AG09319 (cell line): Measurements from ENCODE around the gene KANSL1L.
"Not testable (repeated sequence)": the region's sequence is repeated elsewhere in the genome, so short reads cannot be mapped to it uniquely, and the experiment has no call there.

Experiments used
- DNase-seq: peaks from one replicate; pipeline ENCODE4 v3.0.0-alpha.2; 2010; ENCODE audit warnings: low read depth; ENCODE audit errors: extremely low read depth
- TF ChIP-seq, protein P1 (sequence below): IDR thresholded peaks from 2 replicates; pipeline ENCODE4 v1.5.1; 2011; ENCODE audit warnings: low read depth, mild to moderate bottlenecking, inconsistent platforms, low read length, moderate library complexity

Gene KANSL1L

GRCh38 chr2:210188190-210188589, 17.0 kb upstream of the KANSL1L start:
- no peak for DNase-seq
- TF ChIP-seq, protein P1, sequence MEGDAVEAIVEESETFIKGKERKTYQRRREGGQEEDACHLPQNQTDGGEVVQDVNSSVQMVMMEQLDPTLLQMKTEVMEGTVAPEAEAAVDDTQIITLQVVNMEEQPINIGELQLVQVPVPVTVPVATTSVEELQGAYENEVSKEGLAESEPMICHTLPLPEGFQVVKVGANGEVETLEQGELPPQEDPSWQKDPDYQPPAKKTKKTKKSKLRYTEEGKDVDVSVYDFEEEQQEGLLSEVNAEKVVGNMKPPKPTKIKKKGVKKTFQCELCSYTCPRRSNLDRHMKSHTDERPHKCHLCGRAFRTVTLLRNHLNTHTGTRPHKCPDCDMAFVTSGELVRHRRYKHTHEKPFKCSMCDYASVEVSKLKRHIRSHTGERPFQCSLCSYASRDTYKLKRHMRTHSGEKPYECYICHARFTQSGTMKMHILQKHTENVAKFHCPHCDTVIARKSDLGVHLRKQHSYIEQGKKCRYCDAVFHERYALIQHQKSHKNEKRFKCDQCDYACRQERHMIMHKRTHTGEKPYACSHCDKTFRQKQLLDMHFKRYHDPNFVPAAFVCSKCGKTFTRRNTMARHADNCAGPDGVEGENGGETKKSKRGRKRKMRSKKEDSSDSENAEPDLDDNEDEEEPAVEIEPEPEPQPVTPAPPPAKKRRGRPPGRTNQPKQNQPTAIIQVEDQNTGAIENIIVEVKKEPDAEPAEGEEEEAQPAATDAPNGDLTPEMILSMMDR, result no peak

- DNase-seq, result not testable (repeated sequence)
Measured at GRCh38 chr2:210183936-210184335, 12.7 kb upstream of the KANSL1L start.

- not testable (repeated sequence) for DNase-seq
Measured at GRCh38 chr2:210181606-210182088, 10.4 kb upstream of the KANSL1L start.

GRCh38 chr2:210181033-210181605, 9.9 kb upstream of the KANSL1L start:
- DNase-seq, result not testable (repeated sequence)

GRCh38 chr2:210180477-210180876, 9.3 kb upstream of the KANSL1L start:
- TF ChIP-seq, protein P1, result no peak
- DNase-seq, result no peak

- no peak for DNase-seq
- TF ChIP-seq, protein P1, result no peak
Measured at GRCh38 chr2:210179351-210179990, 8.3 kb upstream of the KANSL1L start.

DNA sequence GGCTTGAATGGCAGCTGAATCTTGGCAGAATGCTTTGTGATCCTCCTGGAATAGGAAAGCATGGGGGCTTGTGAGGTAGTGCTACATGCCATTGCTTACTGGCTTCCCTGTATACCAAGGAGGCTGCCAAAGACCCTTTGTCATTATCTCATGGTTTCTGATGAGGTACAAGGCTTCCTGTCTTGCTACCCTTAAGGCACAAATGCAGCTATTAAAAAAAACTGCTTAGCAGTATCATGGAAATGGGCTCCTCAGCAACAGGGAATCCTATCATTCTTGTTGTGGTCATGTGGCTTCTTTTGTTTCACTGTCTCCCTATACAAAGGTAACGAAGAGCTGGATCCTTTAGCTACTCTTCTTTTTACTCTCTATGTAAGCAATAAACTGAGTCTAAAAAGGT, 6.6 kb upstream of the KANSL1L start:
- no peak for DNase-seq

GRCh38 chr2:210177115-210177514, 5.9 kb upstream of the KANSL1L start:
- DNase-seq, result not testable (repeated sequence)

More for the DNA sequence above, 6.6 kb upstream of the KANSL1L start:
- TF ChIP-seq, protein P1, result no peak

DNA sequence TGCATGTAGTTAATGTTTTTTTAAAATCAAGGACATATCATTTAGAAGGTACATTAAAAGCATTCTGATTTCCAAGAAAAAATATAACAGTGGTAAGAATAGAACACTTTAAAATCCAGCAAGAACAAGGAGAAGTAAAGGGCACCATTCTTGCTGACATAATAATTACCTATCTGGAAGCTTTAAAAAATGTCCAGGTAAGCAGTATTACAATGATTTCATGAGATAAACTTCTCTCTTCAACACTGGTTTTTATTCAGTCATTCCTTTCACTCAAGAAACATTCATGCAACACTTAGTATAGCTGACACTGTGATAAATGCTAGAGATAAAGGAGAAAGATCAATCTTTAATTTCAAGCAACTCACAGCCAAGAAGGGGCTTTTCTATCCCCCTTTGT, 2.9 kb upstream of the KANSL1L start:
- TF ChIP-seq, protein P1, result no peak

GRCh38 chr2:210172219-210172575, 988 bp upstream of the KANSL1L start:
- DNase-seq, result no peak
- TF ChIP-seq, protein P1, result no peak

More for the DNA sequence above, 2.9 kb upstream of the KANSL1L start:
- DNase-seq, result no peak
